Activated T-helper 9 cell treated with anti-CD3 and anti-CD28 coated beads, Interleukin-2, amount 50 U/mL, for 16 hours (primary cell): ENCODE data around the gene ZNF418.
"Not testable (repeated sequence)": the region's sequence is repeated elsewhere in the genome, so short reads cannot be mapped to it uniquely, and the experiment has no call there.

Source experiments
- DNase-seq: peaks from one replicate; pipeline ENCODE4 v3.0.0-alpha.2; 2020; ENCODE audit warnings: low read depth

Gene ZNF418

GRCh38 chr19:57934820-57935665 lies at the start of gene ZNF418:
Gene ZNF418 (minus strand): TSS chr19:57935402. CDS start chr19:57933822, 1,580 bp downstream.
- DNase-seq, result peak; percentile 2

GRCh38 chr19:57978586-57979289 lies 43.5 kb upstream of the ZNF418 start:
- DNase-seq, result no peak

GRCh38 chr19:57974434-57974833 lies 39.2 kb upstream of the ZNF418 start, which contains the start of gene C19orf18:
Gene C19orf18 (minus strand): TSS chr19:57974534. CDS start chr19:57974432, 102 bp downstream.
- DNase-seq, result no peak

GRCh38 chr19:57964761-57965160 lies 29.6 kb upstream of the ZNF418 start:
- no peak for DNase-seq

- DNase-seq, result no peak
Measured at GRCh38 chr19:57961785-57962184, 26.6 kb upstream of the ZNF418 start.

GRCh38 chr19:57954996-57955395 lies 19.8 kb upstream of the ZNF418 start:
- DNase-seq, result no peak

GRCh38 chr19:57949702-57950101 lies 14.5 kb upstream of the ZNF418 start:
- no peak for DNase-seq

- DNase-seq, result no peak
Measured at GRCh38 chr19:57949296-57949695, 14.1 kb upstream of the ZNF418 start.

- DNase-seq, result peak; percentile 78
Measured at GRCh38 chr19:57947419-57948134, 12.4 kb upstream of the ZNF418 start, which contains the start of gene ZNF256. Gene ZNF256 (minus strand): TSS chr19:57947706. CDS start chr19:57947474, 232 bp downstream.

GRCh38 chr19:57947088-57947418 lies 11.9 kb upstream of the ZNF418 start:
- DNase-seq, result peak; percentile 0

- DNase-seq, result no peak
Measured at GRCh38 chr19:57946316-57946715, 11.1 kb upstream of the ZNF418 start.

- no peak for DNase-seq
Measured at GRCh38 chr19:57941593-57941992, 6.4 kb upstream of the ZNF418 start.

- DNase-seq, result no peak
Measured at GRCh38 chr19:57935731-57936130, 529 bp upstream of the ZNF418 start.

GRCh38 chr19:57927587-57927986 lies 7.6 kb downstream of the ZNF418 start:
- no peak for DNase-seq

GRCh38 chr19:57916168-57916995 lies 18.8 kb downstream of the ZNF418 start, which contains the start of gene ZNF417:
Gene ZNF417 (minus strand): TSS chr19:57916592. CDS start chr19:57916411, 181 bp downstream.
- peak; percentile 78 for DNase-seq

GRCh38 chr19:57914531-57914930 lies 20.7 kb downstream of the ZNF418 start:
- DNase-seq, result no peak

- DNase-seq, result no peak
Measured at GRCh38 chr19:57907394-57907793, 27.8 kb downstream of the ZNF418 start.

GRCh38 chr19:57905258-57905657 lies 29.9 kb downstream of the ZNF418 start:
- no peak for DNase-seq

- DNase-seq, result no peak
Measured at GRCh38 chr19:57903618-57904184, 31.5 kb downstream of the ZNF418 start.

GRCh38 chr19:57900311-57900710 lies 34.9 kb downstream of the ZNF418 start:
- DNase-seq, result no peak

- not testable (repeated sequence) for DNase-seq
Measured at GRCh38 chr19:57890706-57891105, 44.5 kb downstream of the ZNF418 start.
